A549 (cell line): ENCODE measurements around the gene KCNQ5. TPM values are rescaled to one million over a fixed set of nuclear protein-coding genes. Genes with fewer than 3 reads are reported as not detected.

Source experiments
- ATAC-seq, 2 experiments: fragments of 200-7000 bp in 1 of 2; fragments of >200 bp in 1 of 2; cut with Nextera tagmentation in 1 of 2; cut with Tn5 transposase in 1 of 2; 3 replicates each; pipeline versions ENCODE4 v1.8.0 to v1.9.1; 2018 to 2020; ENCODE audit warnings: mild to moderate bottlenecking in 1 of 2, moderate library complexity in 1 of 2
- CTCF ChIA-PET: fragments of 300-600 bp; sonication (Branson Sonifier 250); formaldehyde crosslinking; extraction: SDS; loops from one replicate; lab custom pipeline; 2021; ENCODE audit warnings: antibody characterized with exemption, inconsistent platforms; lab: Yijun Ruan, JAX
- POLR2A ChIA-PET: fragments of 350-600 bp; formaldehyde crosslinking; extraction: SDS; loops from one replicate; lab custom pipeline; 2021; ENCODE audit warnings: antibody characterized with exemption, inconsistent platforms; lab: Yijun Ruan, JAX
- DNase-seq, 2 experiments: peaks; one replicate each; pipeline versions ENCODE4 v3.0.0 to v3.0.0-alpha.2; 2011 to 2016; ENCODE audit warnings: low read depth in 1 of 2, low spot score in 1 of 2
- FAIRE-seq: peaks from 2 replicates; lab custom pipeline; 2011; peaks lifted over from hg19 to GRCh38; lab: Jason Lieb, UNC
- H3K27ac ChIP-seq, 2 experiments: fragments of >200 bp; sonication (Bioruptor Twin); formaldehyde crosslinking; 3 replicates each; pipeline ENCODE4 v1.5.1; 2016 to 2017
- H3K4me1 ChIP-seq: fragments of >200 bp; sonication (Bioruptor Twin); formaldehyde crosslinking; 3 replicates; pipeline ENCODE4 v1.6.1; 2016
- H3K4me2 ChIP-seq: fragments of >200 bp; sonication (Bioruptor Twin); formaldehyde crosslinking; 3 replicates; pipeline ENCODE4 v1.6.1; 2016
- H3K4me3 ChIP-seq: fragments of >200 bp; sonication (Bioruptor Twin); formaldehyde crosslinking; 3 replicates; pipeline ENCODE4 v1.5.1; 2016
- H3K9me3 ChIP-seq: fragments of >200 bp; sonication (Bioruptor Twin); formaldehyde crosslinking; 3 replicates; pipeline ENCODE4 v1.6.1; 2016
- BCL3 ChIP-seq: fragments of >200 bp; sonication (Bioruptor Twin); formaldehyde crosslinking; IDR thresholded peaks from 3 replicates; pipeline ENCODE4 v1.6.1; 2016
- BHLHE40 ChIP-seq: IDR thresholded peaks from 2 replicates; pipeline ENCODE4 v1.6.1; 2012; ENCODE audit warnings: low read depth, low read length, inconsistent platforms
- CEBPB ChIP-seq, 2 experiments: fragments of >200 bp in 1 of 2; sonication (Bioruptor Twin) in 1 of 2; formaldehyde crosslinking in 1 of 2; IDR thresholded peaks; 2 replicates each; pipeline ENCODE4 v1.6.1; 2012 to 2016
- CHD4 ChIP-seq: fragments of 200-600 bp; sonication (generic); IDR thresholded peaks from 2 replicates; pipeline ENCODE4 v1.6.1; 2016; ENCODE audit warnings: antibody characterized with exemption, mild to moderate bottlenecking, borderline replicate concordance
- E2F6 ChIP-seq: IDR thresholded peaks from 2 replicates; pipeline ENCODE4 v1.6.1; 2012; ENCODE audit warnings: low read depth, borderline replicate concordance
- EP300 ChIP-seq, 2 experiments: fragments of >200 bp; sonication (Bioruptor Twin); formaldehyde crosslinking; IDR thresholded peaks; 2 replicates in 1 of 2; 3 replicates in 1 of 2; pipeline ENCODE4 v1.6.1; 2016 to 2017
- ESRRA ChIP-seq: fragments of 150-350 bp; IDR thresholded peaks from 2 replicates; pipeline ENCODE4 v1.6.1; 2014; ENCODE audit warnings: mild to moderate bottlenecking, low read length, borderline replicate concordance
- HOXB13 ChIP-seq: fragments of 250-450 bp; sonication (Bioruptor Pico); IDR thresholded peaks from 2 replicates; pipeline ENCODE4 v1.5.0; 2020; ENCODE audit warnings: low read depth, mild to moderate bottlenecking, moderate library complexity
- HOXB5 ChIP-seq: fragments of 250-450 bp; sonication (Bioruptor Pico); IDR thresholded peaks from 2 replicates; pipeline ENCODE4 v1.5.0; 2020; ENCODE audit warnings: mild to moderate bottlenecking, moderate library complexity
- KDM5A ChIP-seq: fragments of 200-600 bp; sonication (generic); IDR thresholded peaks from 2 replicates; pipeline ENCODE4 v1.6.1; 2016; ENCODE audit warnings: antibody characterized with exemption, mild to moderate bottlenecking
- MAZ ChIP-seq: fragments of 150-350 bp; IDR thresholded peaks from 2 replicates; pipeline ENCODE4 v1.6.1; 2014; ENCODE audit warnings: antibody characterized with exemption, low read depth, low read length, borderline replicate concordance
- MYC ChIP-seq: IDR thresholded peaks from 2 replicates; pipeline ENCODE4 v1.6.1; 2012; ENCODE audit warnings: mild to moderate bottlenecking, inconsistent platforms, low read length, improper control_type of control experiment, borderline replicate concordance
- RAD21 ChIP-seq, 2 experiments: fragments of >200 bp in 1 of 2; sonication (Bioruptor Twin) in 1 of 2; formaldehyde crosslinking in 1 of 2; IDR thresholded peaks in 1 of 2; conservative IDR thresholded peaks in 1 of 2; 2 replicates in 1 of 2; 3 replicates in 1 of 2; pipeline ENCODE4 v1.6.1; 2012 to 2018; ENCODE audit warnings: inconsistent platforms in 1 of 2
- RFX5 ChIP-seq: fragments of 450-650 bp; IDR thresholded peaks from 2 replicates; pipeline ENCODE4 v1.7.1; 2014; ENCODE audit warnings: antibody characterized with exemption, mild to moderate bottlenecking, moderate library complexity
- SREBF2 ChIP-seq: fragments of 450-650 bp; IDR thresholded peaks from 2 replicates; pipeline ENCODE4 v1.6.1; 2014; ENCODE audit warnings: mild to moderate bottlenecking, moderate library complexity
- ZC3H11A ChIP-seq: fragments of 450-650 bp; IDR thresholded peaks from 2 replicates; pipeline ENCODE4 v1.6.1; 2014; ENCODE audit warnings: antibody characterized with exemption, mild to moderate bottlenecking
- ZFP36 ChIP-seq: fragments of 450-650 bp; IDR thresholded peaks from 2 replicates; pipeline ENCODE4 v1.6.1; 2014; ENCODE audit warnings: borderline replicate concordance; ENCODE audit not compliant: partially characterized antibody
- WGBS: methylation state at CpG from one replicate; pipeline ENCODE4 v1.1.6; 2017; ENCODE audit errors: missing lambda C conversion rate; 5-methylcytosine and 5-hydroxymethylcytosine counted together
- polyA plus RNA-seq, 4 experiments: library from polyadenylated mRNA; depleted of rRNA in 3 of 4; stranded (reverse); fragments of >200 nt; fragmentation: RNase III in 1 of 4; extraction: RNeasy Plus Mini Kit Qiagen cat#74134 plus additional on column Dnase treatment in 1 of 4; gene quantifications; 2 replicates in 3 of 4; 3 replicates in 1 of 4; pipeline ENCODE4 v1.2.3, GENCODE V29; 2011 to 2017
- TF ChIP-seq, protein P1 (sequence below): fragments of 250-450 bp; sonication (Bioruptor Pico); IDR thresholded peaks from 2 replicates; pipeline ENCODE4 v1.5.0; 2020; ENCODE audit warnings: low read depth, mild to moderate bottlenecking, moderate library complexity
- TF ChIP-seq, protein P2 (sequence below): fragments of >200 bp; sonication (Bioruptor Twin); formaldehyde crosslinking; IDR thresholded peaks from 3 replicates; pipeline ENCODE4 v1.5.1; 2016
- TF ChIP-seq, protein P3 (sequence below): fragments of >200 bp; sonication (Bioruptor Twin); formaldehyde crosslinking; IDR thresholded peaks from 2 replicates; pipeline ENCODE4 v1.6.1; 2016

Gene KCNQ5
- polyA plus RNA-seq, 2 of the 4 experiments (the other 2 are of a cell fraction), result 1.2 to 1.3 TPM

DNA sequence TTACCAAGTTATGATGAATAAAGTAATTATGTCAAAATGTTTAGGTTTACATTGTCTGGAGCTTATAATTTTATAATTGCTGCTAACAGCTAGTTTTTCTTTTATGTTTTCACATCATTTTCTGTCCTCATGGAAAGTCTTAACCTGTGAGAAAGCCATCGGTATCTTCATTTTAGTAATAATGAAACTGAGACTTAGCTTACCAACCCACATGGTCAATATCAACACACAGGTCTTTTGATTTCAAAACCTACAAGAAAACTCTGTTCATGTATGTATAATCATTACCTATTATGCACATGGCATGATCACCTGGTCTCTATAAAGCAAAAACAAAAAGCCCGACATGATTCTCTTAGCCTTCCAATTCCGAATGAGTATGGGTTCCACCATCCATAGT, 61.9 kb downstream of the KCNQ5 start:
- no peaks in the 10 kb centered on the region for H3K9me3 ChIP-seq
- FAIRE-seq, result no peak
- no peaks in the 10 kb centered on the region for H3K4me1 ChIP-seq
- TF ChIP-seq MYC, result no peak
- TF ChIP-seq ZC3H11A, result no peak
- no peak for TF ChIP-seq ZFP36
- TF ChIP-seq BHLHE40, result no peak
- TF ChIP-seq SREBF2, result no peak
- TF ChIP-seq HOXB5 (CRISPR knock-in tag), result no peak
- TF ChIP-seq, protein P1, sequence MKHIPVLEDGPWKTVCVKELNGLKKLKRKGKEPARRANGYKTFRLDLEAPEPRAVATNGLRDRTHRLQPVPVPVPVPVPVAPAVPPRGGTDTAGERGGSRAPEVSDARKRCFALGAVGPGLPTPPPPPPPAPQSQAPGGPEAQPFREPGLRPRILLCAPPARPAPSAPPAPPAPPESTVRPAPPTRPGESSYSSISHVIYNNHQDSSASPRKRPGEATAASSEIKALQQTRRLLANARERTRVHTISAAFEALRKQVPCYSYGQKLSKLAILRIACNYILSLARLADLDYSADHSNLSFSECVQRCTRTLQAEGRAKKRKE (CRISPR knock-in tag), result no peak
- no peak for TF ChIP-seq BCL3
- no peak for TF ChIP-seq HOXB13 (CRISPR knock-in tag)
- no peak for TF ChIP-seq KDM5A
- no peak for TF ChIP-seq EP300 (IDR thresholded peaks at IDR 0.05)
- no peak for TF ChIP-seq ESRRA
- no peak for TF ChIP-seq MAZ
- H3K4me3 ChIP-seq, result no peak overlapping the region
- POLR2A ChIA-PET, result no interaction called here
- no peak overlapping the region for H3K4me2 ChIP-seq
- no peak for DNase-seq
- no peak overlapping the region for H3K27ac ChIP-seq
- CTCF ChIA-PET, result no interaction called here
- no peak for ATAC-seq
- WGBS, result 87% methylated on average over 3 of the region's 3 CpGs

DNA sequence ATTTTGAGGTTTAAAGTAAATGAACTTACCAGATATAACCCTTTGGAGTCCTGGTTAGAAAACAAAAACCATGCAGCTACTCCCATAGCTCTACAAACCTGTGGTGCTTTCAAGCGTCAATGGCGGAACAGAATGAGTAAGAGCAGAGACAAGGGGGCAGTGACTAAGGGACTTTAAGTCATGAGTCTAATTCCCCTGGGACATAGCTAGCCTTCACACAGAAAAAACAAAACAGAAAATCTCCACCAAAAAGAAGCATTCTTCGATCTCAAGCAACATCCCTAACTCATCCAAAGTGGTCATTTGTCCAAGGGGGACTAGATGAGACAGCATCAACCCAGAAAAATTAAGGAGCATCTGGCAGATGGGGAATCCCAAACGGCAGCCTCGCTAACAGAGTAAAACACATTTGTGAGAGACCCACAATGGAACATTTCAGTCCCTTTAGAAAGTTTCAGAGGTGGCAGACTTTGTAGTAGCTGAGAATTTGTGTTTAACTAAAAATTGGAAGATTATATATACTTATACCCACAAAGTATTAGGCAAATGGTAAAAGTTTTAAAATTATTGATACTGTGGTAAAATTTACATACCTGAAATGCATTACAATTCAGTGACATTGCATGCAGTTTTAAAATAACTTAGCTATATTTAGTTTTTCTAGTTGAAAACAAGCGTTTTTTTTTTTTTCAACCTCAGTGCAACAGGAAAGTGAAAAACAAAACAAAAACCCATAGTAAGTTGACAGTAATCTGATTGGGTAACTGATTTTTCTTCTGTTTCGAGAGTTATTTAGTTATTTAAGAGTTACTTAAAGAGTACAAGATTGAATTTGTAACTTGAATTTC, 67.5 kb downstream of the KCNQ5 start:
- POLR2A ChIA-PET, result no interaction called here
- TF ChIP-seq HOXB5 (CRISPR knock-in tag) (no peak), E2F6 (no peak), BCL3 (no peak), HOXB13 (CRISPR knock-in tag) (no peak), CHD4 (no peak), CEBPB (IDR thresholded peaks at IDR 0.05) (no peak), RFX5 (no peak), RAD21 (conservative IDR thresholded peaks at IDR 0.05 in 1 of 2, IDR thresholded peaks at IDR 0.05 in 1 of 2) (no peak), EP300 (IDR thresholded peaks at IDR 0.05) (no peak)
- TF ChIP-seq, protein P2, sequence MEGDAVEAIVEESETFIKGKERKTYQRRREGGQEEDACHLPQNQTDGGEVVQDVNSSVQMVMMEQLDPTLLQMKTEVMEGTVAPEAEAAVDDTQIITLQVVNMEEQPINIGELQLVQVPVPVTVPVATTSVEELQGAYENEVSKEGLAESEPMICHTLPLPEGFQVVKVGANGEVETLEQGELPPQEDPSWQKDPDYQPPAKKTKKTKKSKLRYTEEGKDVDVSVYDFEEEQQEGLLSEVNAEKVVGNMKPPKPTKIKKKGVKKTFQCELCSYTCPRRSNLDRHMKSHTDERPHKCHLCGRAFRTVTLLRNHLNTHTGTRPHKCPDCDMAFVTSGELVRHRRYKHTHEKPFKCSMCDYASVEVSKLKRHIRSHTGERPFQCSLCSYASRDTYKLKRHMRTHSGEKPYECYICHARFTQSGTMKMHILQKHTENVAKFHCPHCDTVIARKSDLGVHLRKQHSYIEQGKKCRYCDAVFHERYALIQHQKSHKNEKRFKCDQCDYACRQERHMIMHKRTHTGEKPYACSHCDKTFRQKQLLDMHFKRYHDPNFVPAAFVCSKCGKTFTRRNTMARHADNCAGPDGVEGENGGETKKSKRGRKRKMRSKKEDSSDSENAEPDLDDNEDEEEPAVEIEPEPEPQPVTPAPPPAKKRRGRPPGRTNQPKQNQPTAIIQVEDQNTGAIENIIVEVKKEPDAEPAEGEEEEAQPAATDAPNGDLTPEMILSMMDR, result no peak
- TF ChIP-seq, protein P3, sequence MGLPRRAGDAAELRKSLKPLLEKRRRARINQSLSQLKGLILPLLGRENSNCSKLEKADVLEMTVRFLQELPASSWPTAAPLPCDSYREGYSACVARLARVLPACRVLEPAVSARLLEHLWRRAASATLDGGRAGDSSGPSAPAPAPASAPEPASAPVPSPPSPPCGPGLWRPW, result no peak

More for the DNA sequence above, 67.5 kb downstream of the KCNQ5 start:
- no peaks in the 10 kb centered on the region for H3K4me1 ChIP-seq
- ATAC-seq, result no peak
- no peak overlapping the region for H3K4me3 ChIP-seq
- no peak overlapping the region for H3K27ac ChIP-seq
- H3K4me2 ChIP-seq, result no peak overlapping the region
- WGBS, result 57% methylated on average over 7 of the region's 7 CpGs
- DNase-seq, result no peak
- CTCF ChIA-PET, result interaction anchor here (0.9 kb wide), 1 partner anchor 596 kb away, joined by 3 read pairs; no protein-coding TSS in a partner anchor
- FAIRE-seq, result no peak
- H3K9me3 ChIP-seq, result no peaks in the 10 kb centered on the region
